NCI-H1694 (cell line): ENCODE measurements around the gene CMTM8.

Experiments used
- DNase-seq: peaks from one replicate; lab custom pipeline; 2025; lab: John Stamatoyannopoulos, UW

Gene CMTM8

DNA sequence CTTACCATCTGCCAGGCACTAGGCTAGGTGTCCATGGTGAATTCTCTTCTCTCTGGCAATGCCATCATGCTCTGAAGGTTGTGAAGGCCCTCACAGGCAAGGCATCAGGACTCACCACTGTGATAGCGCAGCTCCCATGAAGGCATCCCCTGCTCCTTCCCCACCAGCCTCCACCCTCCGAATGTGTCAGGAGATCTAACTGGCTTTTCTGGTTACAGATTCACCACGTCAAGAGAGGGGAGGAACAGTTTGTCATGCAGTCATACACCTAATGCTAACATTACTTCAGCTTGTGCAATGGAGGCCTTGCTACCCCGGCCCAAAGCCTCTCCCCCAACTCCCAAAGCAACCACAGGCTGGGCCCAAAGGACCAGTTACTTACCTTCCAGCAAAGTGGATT is 8.9 kb upstream of the CMTM8 start:
- no peak for DNase-seq

DNA sequence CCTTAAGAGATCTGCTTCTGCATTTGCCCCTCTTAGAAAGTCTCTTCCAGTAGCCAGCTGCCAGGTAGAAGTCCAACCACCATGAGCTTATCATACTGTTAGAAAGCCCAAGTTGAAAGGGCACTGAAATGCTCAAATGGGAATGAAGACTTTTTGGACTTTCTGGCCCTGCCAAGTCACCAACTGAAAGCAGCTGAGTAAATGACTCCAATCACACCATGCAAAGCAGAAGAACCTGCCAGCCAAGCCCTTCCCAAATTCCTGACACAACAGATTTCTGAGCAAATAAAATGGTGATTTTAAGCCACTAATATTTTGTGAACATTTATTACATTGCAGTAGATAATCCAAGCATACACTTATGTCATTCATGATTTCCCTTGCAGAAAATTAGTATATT is 2.1 kb upstream of the CMTM8 start:
- no peak for DNase-seq

DNA sequence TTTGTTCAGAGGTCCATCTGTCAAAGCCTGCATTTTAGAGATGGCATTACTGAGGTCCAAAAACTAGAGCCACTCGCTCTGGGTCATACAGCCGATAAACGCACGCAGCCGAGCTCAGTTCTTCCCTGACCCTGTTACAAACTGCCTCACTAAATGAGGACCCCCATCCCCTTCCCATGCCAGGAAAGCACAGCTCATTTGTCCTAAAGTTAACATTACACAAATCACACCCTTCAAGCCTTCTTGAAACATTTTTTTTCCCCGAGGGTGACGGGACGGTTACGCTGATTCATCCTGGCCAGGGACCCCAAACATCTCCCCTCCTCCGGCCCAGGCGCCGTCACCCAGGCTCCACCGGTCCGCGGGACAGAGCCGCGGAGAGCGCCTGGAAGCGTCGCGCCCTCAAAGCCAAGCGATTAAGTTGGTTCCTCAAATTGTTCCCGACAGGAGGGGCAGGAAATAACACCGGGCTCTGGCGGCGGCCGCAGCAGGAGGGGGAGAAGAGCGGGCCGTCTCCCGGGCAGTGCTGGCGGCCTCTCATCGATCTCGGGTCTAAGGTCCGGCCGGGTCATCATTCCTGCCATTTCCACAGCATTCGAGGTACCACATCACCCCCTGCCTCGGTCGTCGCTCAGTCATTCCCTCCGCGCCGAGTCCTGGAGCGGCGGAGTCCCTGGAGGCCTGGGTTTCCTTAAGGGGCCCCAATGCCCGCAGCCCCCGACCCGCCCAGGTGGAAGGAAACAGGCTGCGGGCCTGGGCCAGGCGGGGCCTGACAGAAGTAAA is 619 bp upstream of the CMTM8 start:
- DNase-seq, result no peak

DNA sequence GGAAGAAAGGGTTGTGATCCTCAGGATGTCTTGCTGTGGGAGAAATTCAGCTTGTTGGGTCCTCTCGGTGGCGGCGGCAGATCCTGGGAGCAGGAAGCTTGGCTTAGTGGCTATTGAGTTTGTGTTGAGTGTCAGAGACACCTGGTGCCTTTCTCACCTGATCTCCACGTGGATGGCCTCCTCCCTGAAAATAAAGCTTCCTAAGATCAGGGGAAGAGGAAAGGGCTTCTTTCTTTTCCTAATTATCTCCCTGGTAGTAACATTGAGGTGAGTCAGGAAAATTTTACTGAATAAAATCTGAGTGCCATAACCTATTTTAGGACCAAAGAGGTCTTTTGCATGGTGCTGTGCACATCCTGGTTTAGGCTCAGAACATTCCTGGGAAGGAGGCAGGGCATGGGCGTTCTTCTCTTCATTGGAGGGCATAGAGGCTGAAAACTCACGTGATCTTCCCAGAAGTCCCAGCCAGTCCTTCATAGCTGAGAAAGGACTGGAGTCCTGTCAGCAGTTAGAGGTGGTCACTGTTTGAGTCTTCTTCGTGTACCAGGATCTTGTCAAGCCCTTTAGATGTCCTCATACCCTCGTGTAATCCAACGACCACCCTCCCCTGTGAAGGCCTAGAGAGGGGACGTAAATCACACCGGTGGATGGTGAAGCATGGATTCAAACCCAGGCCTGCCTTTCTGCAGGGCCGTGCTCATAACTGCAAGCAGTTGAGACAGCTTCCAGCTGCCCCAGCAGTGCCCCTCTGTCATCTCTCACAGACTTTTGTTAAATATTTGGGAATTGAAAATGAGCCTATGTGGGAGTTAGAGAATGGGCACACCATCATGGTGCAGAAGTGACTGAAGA is 1.1 kb downstream of the CMTM8 start:
- DNase-seq, result no peak

DNA sequence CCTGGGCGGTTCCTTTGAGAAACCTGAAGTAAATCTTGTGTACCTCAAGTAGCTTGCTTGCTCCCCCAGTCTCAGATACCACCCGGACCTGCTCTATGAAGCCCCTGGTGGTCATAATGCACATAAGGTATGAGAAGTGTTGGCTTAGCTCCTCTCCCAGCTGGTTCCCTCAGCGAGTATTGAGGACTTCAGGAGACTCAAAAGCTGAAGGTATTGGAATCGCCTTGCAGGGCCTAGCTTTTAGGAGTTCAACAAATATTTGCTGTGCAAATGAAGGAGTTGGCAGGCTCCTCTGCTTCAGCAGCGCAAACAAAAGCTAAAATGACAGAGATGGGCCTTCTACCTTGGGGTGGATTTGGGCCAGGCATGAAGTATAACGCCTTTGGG is 1.7 kb downstream of the CMTM8 start:
- no peak for DNase-seq

DNA sequence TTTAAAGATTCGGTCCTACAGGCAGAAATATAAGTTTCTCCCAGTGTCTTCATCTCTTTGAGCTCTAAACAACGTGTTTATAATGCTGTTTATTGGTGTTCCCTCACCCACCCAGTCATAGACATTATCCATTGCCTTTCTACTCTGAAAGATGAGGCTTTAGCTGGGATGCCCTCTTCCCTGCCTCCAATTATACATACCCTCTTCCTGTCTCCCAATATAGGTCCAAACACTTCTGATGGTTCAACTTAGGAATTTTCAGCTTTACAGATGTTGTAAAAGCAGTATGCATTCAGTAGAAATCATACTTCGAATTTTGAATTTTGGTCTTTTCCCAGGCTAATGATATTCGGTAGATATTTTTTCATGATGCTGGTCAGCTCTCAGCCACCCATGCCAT is 2.6 kb downstream of the CMTM8 start:
- no peak for DNase-seq

DNA sequence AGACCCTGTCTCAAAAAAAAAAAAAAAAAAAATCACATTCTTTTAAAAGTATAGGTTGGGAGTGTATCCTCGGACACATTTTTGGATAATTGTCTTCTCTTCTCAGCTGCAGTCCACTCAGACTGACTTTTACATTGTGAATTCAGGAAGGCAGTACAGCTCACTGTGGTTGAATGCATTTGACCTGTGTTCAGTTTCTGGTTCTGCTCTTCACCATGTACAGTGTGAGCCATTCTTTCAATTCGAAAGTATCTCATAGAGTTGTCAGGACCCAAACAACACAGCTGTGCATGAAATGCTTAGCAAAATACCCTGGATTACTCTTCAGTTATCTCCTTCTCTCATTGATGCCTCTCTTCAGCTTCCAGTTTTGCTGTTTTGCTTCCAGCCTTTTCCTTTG is 5.0 kb downstream of the CMTM8 start:
- DNase-seq, result no peak

DNA sequence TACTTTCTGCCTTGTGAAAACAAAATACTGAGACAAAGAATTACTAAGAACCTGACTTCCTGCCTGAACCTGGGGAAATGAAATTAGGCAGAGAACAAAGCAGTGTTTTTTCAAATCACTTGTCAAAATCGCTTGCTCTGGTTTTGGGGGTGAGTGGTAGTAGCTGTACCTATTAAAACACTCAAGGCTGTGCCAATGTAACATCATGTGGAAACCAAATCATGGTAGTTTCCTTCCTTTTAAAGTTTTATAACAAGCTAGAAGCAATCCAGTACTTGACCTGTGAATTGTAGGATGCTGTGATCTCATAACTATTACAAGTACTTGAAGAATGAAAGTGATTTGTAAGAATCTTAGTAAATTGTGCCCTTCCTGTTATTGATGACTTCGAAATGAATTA is 6.7 kb downstream of the CMTM8 start:
- DNase-seq, result no peak

DNA sequence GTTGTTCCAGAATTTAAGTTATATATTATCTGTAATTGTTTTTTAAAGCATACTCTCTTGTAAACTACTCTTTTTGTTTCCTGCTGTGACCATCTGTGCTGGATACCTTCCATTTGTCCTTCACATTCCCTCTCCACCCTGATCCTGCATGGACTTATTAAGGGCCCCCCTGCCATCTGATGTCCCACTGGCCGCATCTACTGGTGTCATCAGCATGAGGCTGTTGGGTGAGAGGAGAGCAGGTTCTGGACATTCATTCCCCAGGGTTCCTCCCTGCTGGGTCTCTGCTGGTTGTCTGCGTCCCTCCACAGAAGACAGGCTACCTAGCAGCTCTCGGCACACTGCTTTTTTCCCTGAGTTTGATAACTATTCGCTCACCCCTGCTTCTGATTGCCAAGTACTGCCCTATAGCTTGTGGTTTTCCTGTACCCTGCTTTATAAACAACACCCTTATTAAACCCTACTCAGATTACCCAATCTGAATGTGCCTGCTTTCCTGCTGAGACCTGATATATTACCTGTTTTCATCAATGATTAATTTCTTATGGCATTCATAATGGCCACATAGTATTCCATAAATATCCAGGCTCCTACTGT is 7.7 kb downstream of the CMTM8 start:
- no peak for DNase-seq

DNA sequence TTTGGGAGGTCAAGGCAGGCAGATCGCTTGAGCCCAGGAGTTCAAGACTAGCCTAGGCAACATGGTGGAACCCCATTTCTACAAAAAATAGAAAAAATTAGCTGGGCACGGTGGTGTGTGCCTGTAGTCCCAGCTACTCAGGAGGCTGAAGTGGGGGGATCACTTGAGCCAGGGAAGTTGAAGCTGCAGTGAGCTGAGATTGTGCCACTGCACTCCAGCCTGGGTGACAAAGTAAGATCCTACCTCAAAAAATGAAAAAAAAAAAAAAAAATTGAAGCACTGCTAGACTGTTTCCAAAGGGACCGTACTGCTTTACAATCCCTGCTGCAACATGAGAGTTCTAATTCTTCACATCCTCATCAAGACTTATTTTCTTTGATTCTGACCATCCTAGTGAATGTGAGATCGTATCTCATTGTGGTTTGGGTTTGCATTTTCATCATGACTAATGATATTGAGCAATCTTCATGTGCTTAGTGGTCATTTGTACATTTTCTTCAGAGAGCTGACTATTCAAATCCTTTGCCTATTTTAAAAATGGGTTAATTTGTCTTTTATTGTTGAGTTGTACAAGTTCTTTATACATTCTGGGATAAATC is 10.8 kb downstream of the CMTM8 start:
- DNase-seq, result no peak

DNA sequence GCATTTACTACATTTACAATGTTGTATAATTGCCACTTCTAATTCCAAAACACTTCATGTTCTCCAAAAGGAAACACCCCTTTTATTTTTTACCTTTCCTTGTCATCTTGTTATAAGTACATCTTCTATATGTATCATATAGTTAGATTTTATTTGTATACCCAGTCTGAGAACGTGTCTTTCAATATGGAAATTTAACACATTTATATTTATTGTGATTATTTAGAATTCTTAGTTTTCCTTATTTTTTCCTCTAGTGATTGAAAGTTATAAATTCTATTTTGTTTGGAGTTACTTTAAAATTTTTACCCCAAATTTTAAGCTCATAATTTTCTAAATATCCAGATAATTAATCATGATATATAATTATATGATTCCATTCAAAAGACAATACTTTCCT is 15.8 kb downstream of the CMTM8 start:
- no peak for DNase-seq

DNA sequence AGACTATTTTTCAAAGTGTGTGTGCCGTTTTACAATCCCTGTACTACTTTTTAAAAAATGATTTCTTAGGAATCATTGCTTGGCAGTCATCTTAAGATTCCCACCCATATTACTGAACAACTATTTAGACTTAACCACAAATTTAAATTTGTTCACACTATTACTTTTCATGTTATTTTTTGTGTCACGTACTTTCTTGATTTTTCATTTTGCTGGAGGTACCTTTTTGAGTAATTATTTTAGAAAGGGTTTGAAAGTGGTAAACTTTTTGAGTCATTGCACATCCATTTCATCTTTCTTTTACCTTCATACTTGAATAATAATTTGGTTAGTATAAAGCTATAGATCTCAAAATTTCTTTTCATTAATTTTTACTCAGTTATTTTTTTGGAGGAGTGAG is 16.9 kb downstream of the CMTM8 start:
- no peak for DNase-seq

DNA sequence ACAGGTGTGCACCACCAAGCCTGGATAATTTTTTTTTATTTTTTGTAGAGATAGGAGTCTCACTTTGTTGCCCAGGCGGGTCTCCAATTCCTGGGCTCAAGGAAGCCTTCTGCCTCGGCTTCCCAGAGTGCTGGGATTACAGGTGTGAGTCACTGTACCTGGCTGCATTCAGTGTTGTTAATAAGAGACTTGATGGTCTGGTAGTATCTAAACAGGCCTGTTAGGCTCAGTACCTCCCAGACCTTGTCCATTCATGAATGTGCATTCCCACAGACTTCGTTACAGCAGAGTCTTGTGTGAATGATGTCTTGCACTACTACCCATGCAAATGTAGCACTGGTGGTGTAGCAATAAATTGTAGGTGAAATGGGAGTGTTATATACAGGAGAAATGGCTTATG is 17.7 kb downstream of the CMTM8 start:
- DNase-seq, result no peak

DNA sequence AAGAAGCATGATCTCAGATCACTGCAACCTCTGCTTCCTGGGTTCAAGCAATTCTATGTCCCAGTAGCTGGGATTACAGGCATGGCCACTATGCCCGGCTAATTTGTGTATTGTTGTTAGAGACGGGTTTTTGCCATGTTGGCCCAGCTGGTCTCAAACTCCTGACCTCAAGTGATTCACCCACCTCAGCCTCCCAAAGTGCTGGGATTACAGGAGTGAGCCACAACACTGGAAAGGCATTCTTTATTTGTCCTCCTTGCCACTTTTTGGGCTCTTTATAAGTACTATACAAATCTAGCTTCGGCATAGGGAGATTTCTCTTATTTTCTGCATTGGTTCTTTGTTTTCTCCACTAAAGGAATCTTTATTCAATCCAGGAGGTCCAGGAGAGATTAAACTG is 18.6 kb downstream of the CMTM8 start:
- no peak for DNase-seq

DNA sequence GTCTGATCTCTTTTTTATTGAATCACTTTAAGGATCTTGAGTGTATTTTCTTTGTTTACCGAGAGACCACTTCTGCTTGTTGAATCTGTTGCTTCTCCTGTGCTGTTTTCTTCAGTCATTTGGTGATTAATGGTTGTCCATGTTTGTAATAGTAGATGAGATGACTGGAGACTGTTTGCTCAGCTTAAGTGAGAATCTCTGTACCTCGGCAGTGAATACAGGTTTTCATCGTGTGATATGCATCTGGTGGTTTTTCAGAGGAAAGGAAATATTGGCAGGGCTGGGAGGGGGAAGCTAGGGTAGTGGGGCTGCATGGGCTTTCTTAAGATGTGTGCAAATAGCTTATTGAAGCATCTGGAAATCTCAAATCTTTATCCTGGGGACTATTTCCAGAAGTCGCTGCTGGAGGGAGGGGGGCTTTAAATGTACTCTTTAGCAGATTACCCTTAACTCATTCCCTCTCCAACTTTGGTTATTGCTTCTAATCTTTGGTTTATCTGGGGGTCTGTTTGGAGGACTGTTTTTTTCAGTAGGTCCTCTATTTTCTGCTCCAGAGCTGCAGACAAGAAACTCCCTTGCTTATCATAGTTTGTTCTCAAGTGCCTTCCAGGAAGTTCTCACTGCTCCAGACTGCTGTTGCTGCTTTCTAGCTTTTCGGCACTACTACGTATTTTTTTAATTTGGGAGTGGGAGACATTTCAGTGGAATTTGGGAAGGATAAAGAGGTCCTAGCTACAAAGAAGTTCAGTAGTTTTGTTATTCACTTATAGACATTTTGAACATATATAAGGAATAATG is 19.4 kb downstream of the CMTM8 start:
- DNase-seq, result no peak

DNA sequence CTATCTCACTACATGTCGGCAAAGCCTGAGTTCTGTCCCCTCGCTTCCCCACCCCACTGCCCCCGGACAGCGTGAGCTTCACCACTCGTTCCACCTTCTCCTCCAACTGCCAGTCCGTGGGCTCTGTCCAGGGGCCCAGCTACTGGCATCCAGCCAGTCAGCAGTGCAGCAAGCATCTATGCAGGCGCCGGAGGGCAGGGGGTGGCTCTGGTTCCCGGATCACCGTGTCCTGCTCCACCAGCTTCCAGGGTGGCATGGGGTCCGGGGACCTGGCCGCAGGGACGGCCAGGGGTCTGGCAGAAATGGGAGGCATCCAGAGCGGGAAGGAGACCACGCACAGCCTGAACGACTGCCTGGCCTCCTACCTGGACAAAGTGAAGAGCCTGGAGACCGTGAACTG is 20.4 kb downstream of the CMTM8 start:
- no peak for DNase-seq

DNA sequence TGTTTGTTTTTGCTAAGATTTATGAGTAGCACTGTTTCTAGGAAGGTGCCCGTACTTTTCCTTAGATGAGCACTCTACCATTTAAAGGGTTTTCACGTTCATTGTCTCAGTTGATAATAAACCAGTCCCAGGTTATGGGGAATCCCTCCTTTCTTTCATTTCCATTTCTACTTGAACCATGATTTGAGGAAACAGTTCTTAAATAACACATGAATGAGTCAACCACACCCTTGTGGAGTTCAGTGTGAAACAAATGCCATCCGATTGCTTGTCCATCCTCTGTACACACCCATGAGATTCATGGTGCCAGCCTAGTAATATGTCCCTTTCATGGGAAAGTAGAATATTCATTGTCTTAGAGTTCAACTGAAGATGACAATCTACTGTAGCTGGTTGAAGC is 23.1 kb downstream of the CMTM8 start:
- DNase-seq, result no peak

DNA sequence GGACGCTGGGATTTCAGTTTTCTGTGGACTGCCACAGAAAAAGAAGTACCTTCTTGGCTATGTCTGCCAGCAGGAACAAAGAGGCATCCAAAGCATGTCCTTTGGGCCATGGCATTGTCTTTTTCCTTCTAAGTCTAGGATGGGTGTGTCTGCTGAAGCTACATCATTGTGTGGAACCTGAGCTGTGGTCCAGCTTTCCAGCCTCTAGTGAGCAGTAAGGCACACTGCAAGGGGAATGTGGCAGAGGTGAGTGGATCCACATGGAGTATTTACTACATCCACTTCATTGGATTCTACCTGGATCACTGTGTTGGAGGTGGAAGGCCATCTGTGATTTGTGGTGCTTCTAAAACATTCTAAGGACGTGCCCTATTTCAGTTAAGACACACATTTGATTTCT is 23.7 kb downstream of the CMTM8 start:
- DNase-seq, result no peak

DNA sequence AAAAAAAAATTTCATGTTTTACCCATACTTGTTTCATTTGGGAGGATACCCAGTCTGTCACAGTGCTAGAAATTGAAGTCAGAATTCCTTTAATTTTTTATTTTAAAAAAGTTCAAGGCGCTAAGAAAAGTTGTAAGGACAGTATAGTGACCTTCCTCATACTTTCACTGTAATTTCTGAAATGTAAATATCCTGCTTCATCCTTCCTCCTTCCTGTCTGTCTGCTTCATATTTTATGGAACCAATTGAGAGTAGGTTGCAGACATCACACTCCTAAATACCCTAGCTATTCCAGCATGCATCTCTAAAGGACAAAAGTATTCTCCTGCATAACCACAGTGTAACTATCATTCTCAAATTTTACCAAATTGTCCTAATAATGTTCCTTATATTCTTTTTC is 35.8 kb downstream of the CMTM8 start:
- no peak for DNase-seq

DNA sequence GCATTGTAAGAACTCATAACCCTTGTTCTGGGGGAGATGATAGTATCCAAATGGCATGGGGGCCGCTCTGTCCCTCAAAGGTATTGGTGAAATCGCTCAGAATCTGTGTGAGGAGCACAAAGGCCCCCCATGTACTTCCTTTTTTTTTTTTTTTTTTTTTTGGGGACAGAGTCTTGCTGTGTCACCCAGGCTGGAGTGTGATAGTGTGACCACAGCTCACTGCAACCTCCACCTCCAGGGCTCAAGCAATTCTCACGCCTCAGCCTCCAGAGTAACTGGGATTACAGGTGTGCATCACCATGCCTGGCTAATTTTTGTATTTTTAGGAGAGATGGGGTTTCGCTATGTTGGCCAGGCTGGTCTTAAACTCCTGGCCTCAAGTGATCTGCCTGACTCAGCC is 37.0 kb downstream of the CMTM8 start:
- DNase-seq, result no peak

DNA sequence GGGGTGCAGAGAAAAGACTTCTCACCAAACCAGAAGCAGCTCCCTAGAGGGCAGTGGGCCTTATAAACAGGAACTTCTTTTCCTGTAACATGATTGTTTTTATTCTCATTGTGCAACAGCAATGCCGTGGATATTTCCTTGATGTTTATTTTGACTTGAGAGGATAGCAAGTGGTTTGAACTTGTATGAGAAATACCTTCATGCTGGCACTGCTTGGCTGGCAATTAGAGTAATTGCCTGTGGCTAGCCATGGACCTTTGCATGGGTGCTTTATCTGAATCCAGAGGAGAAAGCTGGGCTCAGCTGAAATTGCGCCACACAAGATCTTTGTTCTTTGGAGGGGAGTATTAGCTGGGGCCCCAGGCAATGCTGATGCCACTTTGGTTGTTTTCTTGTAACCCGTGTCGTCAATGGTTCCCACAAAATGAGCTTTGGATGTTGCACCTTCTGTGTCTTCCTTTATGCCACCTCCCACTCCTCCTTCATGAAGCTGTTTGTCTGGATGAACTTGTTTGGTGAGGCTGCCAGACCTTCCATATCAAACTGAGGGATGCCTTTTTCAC is 37.9 kb downstream of the CMTM8 start:
- no peak for DNase-seq

DNA sequence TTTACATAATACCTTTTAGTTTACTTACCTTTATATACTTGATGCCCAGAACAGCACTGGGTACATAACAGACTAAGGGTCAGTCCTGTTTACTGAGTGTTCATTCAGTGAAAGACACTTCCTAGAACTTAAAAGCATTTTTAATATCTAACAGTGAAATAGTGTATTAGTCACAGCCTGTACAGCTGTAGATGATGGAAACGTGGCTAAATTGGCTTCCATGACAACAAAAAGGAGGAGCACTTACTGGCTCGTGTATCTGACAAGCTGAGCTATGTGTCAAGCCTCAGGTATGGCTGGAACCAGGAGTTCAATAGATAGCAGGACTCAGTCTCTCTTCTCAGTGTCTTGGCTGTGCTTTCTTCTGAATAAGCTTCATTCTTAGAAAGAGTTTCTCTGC is 40.2 kb downstream of the CMTM8 start:
- no peak for DNase-seq
